ENCODE measurements around the gene EGFR.

Gene EGFR

GRCh38 chr7:55018361-55019190 lies at the start of gene EGFR:
TSS of gene EGFR (plus strand) at chr7:55019017. CDS start at chr7:55019278, 261 bp downstream.
- no peak for DNase-seq (ENCODE audit: low spot score)

- DNase-seq (ENCODE audit: low spot score): no peak
Measured at GRCh38 chr7:54969208-54969967, 49.4 kb upstream of the EGFR start.

DNA sequence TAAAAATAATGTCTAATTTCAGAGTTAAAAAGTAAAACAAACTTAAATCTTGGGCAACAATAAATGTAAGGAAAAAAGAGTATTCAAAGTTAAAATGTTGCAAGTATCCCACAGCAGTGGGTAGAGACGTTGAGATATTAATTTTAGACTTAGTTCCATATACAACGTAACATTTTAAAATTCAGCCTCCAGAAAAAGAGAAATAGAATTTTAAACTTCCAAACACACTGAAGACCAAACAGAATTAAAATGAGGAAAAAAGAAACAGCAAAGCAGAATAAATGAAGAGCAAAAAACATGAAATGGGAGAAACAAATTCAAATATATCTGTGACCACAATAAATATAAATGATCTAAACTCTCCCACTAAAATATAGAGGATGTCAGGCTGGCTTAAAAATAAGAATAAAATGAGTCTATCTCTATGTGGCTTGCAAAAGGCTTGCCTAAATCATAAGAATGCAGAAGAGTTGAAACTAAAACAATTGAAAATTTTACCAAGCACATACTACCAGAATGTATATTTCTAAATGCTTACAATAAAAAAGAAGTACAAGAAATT lies 46.0 kb upstream of the EGFR start:
- no peak for DNase-seq (ENCODE audit: low spot score)

GRCh38 chr7:54978364-54979116 lies 40.3 kb upstream of the EGFR start:
- no peak for DNase-seq (ENCODE audit: low spot score)

DNA sequence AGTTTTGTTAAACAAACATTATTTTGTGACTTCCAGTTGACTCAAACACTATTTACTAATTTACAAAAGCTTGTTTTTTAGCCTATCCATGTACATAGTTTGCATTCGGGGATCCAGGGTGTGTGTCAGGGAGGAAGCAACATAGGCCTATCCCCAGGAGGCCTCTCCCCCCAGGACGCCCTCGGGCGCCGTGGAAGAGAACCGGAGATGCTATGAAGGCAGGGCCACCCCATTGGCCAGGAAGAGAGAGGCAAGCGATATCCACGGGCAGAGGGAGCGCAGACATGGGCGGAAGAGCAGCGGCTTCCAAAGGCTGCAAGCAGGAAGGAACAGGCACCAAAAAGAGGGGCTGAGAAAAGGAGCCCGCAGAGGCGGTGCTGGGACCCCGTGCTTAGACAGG lies 38.3 kb upstream of the EGFR start:
- no peak for DNase-seq (ENCODE audit: low spot score)

- DNase-seq (ENCODE audit: low spot score): peak; percentile 10
Measured at GRCh38 chr7:54981913-54982312, 36.9 kb upstream of the EGFR start.

DNA sequence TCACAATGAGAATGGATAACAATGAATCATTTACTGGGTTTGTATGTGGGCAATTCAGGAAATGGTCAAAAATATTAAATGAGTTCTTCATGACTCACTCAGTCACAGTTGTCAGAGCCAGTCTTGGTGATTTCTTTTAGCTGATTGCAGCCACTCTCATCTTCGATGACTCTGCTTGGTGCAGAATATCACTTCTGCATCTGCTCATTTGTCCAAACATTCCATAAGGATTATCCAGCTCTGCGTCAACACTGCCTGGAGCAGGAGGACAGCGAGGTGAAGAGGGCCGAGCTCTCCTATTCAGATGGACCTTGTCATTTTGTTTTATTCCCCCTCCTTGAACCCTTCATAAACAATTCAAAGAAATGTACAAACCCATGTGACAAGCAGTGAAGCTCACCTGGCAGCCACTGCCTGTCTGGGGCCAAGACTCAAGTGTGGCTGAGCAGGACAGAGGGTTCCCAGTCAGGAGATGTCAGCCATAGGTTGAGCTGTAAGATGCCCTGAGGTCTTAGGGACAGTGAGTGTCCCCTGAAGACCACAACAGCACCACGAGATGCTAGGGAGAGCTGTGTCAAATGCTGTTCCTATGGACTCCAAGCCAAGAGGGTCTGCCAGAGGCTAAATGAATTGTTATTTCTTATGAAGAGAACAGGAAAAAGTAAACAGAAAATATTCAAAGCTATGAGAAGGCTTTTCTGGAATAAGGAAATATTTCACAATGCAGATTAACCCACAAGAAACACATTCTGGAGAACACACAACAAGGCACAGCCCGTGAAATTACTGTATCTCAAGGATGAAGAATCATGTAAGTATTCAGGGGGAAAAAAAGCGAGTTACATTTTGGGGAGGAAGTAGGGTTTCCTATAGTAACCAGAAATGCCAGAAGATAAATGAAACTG lies 33.1 kb upstream of the EGFR start:
- no peak for DNase-seq (ENCODE audit: low spot score)

- no peak for DNase-seq (ENCODE audit: low spot score)
Measured at GRCh38 chr7:54986716-54987115, 32.1 kb upstream of the EGFR start.

DNA sequence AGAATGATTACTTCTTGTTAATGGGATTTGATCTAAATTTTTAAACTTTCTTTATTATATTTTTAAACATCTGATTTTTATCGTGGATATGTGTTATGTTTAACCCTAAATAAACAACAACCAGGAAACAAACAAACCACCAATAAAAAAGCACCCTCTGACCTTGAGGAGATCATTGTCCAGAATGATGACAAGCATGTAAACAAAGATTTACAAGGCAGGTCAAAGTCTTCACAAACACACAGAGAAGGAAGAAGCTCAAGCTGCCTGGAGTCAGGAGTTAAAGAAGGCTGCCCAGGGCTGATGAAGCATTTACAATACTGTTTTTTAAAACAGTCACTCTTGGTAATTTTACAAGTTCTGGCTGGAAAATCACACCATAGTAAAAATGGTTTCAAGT lies 31.0 kb upstream of the EGFR start:
- no peak for DNase-seq (ENCODE audit: low spot score)

DNA sequence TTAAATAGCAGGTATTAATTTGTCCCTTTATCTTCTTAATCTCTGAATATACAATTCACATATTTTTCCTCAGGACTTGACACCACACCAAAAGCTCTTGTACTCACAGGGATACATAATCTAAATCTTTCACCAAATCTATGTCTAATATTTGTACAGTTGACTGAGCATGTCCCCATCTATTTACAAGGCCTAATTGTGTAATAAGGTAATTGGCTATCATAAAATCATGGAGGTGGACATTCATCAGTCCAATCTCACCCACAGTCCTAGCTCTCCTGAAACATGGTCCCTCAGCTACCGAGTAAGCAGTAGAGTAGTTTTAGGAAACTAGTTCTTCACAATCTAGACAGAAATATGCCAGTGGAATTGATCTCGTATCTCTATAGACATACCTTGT lies 30.3 kb upstream of the EGFR start:
- no peak for DNase-seq (ENCODE audit: low spot score)

GRCh38 chr7:54989453-54990225 lies 29.2 kb upstream of the EGFR start:
- no peak for DNase-seq (ENCODE audit: low spot score)

DNA sequence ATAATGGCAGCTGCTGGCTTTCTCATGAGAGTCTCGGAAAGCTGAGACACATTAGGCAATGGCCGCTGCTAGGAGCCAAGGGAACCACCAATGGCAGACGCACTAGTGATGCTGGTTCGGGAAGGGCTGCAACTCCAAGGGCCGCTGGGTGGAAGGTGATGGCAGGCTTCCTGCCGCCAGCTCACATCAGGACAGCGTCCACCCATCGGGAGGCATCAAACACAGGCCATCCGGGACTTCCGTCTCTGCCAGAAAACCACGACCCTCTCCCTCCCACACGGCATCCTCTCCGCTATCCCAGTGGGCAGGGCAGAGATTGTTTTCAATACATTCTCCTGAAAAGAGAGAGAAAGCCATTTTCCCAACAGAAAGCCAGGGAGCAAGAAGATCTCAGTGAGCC lies 27.5 kb upstream of the EGFR start:
- no peak for DNase-seq (ENCODE audit: low spot score)

DNA sequence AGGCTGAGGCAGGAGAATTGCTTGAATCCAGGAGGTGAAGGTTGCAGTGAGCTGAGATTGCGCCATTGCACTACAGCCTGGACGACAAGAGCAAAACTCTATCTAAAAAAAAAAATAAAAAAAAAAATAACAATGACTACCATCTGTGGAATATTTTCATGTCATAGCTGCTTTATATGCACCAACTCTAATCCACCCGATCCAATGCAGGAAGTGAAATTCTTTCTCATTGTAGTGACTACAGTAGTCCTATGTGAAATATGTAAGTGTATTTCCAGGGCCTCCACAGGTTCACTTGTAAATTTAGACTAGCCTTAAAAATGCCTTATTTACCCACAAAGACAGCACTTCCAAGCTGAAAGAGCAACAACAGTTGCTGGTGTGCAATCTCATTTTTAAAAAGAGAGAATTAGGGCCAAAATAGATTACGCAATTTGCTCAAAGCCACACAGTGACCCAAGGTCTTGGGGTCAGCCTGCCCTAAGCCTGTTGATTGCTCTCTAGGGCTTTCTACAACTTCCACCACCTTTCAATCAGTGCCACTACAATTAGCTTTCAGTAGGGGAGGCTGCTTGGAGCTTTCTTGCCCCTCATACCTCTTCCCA lies 25.8 kb upstream of the EGFR start:
- no peak for DNase-seq (ENCODE audit: low spot score)

DNA sequence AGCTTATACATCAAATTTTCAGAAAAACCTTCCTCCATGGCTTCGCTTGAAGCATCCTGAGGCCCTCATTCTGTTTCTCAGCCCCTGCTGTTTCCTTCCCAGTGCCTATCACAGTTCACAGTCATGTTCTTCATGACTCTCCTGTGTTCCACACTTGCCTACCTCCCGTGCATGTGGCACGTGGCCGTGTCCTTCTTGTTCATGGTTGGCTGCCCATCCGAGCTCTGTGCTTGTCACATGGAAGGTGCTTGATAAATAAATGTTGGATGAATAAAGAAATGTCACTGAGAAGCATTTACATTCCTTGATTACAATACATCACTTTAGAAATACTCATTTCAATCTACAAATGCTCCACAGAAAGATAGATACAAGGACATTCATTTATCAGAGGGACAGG lies 23.7 kb upstream of the EGFR start:
- no peak for DNase-seq (ENCODE audit: low spot score)

DNA sequence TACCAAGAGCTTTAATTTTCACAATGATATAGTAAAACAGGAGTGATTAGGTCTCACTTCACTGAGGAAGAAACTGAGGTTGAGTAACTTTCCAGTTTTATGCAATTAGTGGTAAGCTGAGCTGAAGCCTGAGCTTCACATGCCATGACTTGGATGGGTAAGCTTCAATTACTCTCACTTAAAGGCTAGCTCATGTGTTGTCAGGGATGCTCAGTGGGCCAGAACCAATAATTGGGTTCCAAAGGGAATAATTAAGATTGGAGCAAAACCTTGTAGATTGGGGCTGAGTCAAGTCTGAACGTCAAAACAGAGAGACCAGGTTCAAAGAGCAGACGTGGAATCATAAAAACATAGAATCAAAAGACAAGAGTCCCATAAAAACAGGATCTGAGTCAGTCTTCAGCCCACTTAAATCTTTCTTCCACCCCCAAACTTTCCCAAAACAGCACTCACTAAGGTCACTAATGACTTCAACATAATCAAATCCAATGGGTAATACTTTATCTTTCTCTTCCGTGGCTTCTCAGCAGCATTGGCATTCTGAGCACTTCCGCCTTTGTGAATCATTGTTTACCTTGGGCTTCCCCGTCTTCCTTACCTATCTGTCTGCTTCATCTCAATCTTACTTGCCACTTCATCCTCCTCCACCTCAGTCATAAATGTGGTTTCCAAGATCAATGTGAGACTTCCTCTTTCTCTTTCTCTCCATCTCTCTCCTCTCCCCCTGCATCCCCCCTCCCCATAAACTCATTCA lies 23.0 kb upstream of the EGFR start:
- DNase-seq (ENCODE audit: low spot score): no peak

GRCh38 chr7:54996391-54996790 lies 22.4 kb upstream of the EGFR start:
- no peak for DNase-seq (ENCODE audit: low spot score)

GRCh38 chr7:55004579-55004978 lies 14.2 kb upstream of the EGFR start:
- DNase-seq (ENCODE audit: low spot score): no peak

DNA sequence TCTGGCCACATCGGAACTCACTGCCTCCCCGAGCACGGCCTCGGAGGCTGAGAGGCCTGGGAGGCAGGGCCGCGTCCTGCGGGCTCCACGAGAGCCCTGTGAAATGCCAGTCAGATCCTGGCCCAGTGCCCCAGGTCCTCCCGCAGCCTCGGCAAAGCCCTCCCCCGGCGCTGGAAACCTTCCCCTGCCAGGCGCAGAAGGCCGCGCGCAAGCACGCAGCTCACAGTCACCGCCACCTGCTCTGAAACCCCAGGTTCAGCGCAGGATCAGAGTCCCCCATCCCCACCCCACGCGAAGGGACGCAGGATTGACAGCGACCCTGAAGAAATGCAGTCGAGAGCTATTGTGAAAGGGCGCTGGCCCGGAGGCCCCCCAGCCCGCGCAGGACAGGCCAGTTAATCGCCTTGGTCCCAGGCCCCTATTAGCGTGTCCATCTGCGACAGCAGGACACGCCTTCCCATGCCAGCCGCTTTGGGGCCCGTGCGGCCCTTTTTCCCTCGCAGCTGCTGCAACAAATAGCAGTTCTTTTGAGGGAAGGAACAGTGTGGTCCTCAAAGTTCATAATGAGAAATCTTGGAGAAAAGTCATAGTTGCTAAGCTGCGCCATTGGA lies 13.5 kb upstream of the EGFR start:
- no peak for DNase-seq (ENCODE audit: low spot score)

DNA sequence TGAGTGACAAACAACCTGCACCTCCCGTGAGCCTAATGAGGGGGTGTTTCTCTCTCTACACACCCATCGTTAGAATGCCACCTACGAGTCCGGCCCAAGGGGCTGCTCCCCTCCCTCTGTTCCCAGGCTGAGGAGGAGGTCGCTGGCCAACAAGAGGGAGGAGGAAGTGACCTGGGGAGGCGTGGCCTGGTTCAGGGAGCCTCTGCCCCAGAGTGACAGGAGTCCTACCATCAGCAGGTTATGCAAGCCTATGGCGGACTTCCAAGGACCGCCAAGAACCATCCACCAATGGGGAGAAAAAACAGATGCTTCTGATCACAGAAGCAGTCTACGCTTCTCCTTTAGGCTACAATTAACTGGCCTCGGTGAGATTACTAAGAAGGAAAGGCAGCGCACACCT lies 12.3 kb upstream of the EGFR start:
- no peak for DNase-seq (ENCODE audit: low spot score)
